ENCODE measurements around the gene SOWAHA.
"Not testable (repeated sequence)": the region's sequence is repeated elsewhere in the genome, so short reads cannot be mapped to it uniquely, and the experiment has no call there.

SOWAHA gene

GRCh38 chr5:132828846-132829494, 15.9 kb downstream of the SOWAHA start:
- DNase-seq: no peak

- peak; percentile 64 for DNase-seq
Observed at GRCh38 chr5:132829742-132830435, 16.8 kb downstream of the SOWAHA start.

GRCh38 chr5:132830436-132831094, 17.5 kb downstream of the SOWAHA start, which contains the start of gene SHROOM1:
Gene SHROOM1 (minus strand): TSS chr5:132830647. CDS start chr5:132826140, 4,507 bp downstream.
- DNase-seq: peak; percentile 20

- no peak for DNase-seq
Observed at GRCh38 chr5:132831095-132831860, 18.2 kb downstream of the SOWAHA start.

GRCh38 chr5:132832612-132833011, 19.5 kb downstream of the SOWAHA start:
- no peak for DNase-seq

GRCh38 chr5:132834057-132834456, 21.0 kb downstream of the SOWAHA start:
- no peak for DNase-seq

GRCh38 chr5:132836852-132837251, 23.8 kb downstream of the SOWAHA start:
- no peak for DNase-seq

GRCh38 chr5:132837868-132838267, 24.8 kb downstream of the SOWAHA start:
- no peak for DNase-seq

- DNase-seq: no peak
Observed at GRCh38 chr5:132838516-132839282, 25.6 kb downstream of the SOWAHA start.

- DNase-seq: peak; percentile 46
Observed at GRCh38 chr5:132839426-132840301, 26.6 kb downstream of the SOWAHA start.

- no peak for DNase-seq
Observed at GRCh38 chr5:132840313-132840712, 27.2 kb downstream of the SOWAHA start.

- DNase-seq: no peak
Observed at GRCh38 chr5:132840896-132841295, 27.8 kb downstream of the SOWAHA start.

GRCh38 chr5:132841305-132841704, 28.2 kb downstream of the SOWAHA start:
- no peak for DNase-seq

- no peak for DNase-seq
Observed at GRCh38 chr5:132848270-132848669, 35.2 kb downstream of the SOWAHA start.

GRCh38 chr5:132849347-132849746, 36.2 kb downstream of the SOWAHA start:
- no peak for DNase-seq

- peak; percentile 58 for DNase-seq
Observed at GRCh38 chr5:132850066-132850465, 37.0 kb downstream of the SOWAHA start.

GRCh38 chr5:132853323-132853722, 40.2 kb downstream of the SOWAHA start:
- no peak for DNase-seq

GRCh38 chr5:132853790-132854189, 40.7 kb downstream of the SOWAHA start:
- DNase-seq: no peak

- no peak for DNase-seq
Observed at GRCh38 chr5:132854301-132854700, 41.2 kb downstream of the SOWAHA start.

- DNase-seq: not testable (repeated sequence)
Observed at GRCh38 chr5:132854992-132855391, 41.9 kb downstream of the SOWAHA start.

GRCh38 chr5:132856011-132856410, 42.9 kb downstream of the SOWAHA start:
- no peak for DNase-seq
